Subcutaneous adipose tissue (tissue), 4 donors: ENCODE measurements around the gene SORCS3. TPM values are rescaled to one million over a fixed set of nuclear protein-coding genes. Genes with fewer than 3 reads are reported as not detected.

Experiments
- total RNA-seq, 4 donors: library from RNA; depleted of rRNA; stranded (reverse); fragments of >200 nt; gene quantifications; one replicate each; pipeline ENCODE4 v1.1.0, GENCODE V29; 2016
- TF ChIP-seq, protein P1 (sequence below): fragments of 450-650 bp; IDR thresholded peaks from one replicate; pipeline ENCODE4 v1.5.1; 2016; ENCODE audit warnings: low read depth, mild to moderate bottlenecking, control low read depth, antibody characterized with exemption, moderate library complexity

The SORCS3 gene
- total RNA-seq, 4 donors from 2014 or later = not detected

DNA sequence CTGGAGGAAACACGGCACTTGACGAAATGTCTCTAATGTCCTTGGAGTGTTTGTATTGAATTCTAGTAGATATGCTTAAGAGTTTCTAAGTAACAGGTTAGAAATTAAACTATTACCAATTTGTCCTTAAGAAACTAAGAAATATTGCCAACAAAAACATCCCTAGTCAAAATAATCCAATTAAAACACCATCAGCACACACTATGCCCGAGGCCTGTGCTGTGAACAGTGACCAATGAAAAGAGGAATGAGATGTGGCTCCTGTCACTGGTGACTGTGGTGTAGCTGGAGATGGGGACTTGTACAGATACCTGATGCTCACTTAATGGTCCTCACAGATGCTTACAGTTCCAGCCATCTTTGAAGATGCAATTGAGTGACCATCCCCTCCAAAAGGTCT lies 651.1 kb downstream of the SORCS3 start:
- TF ChIP-seq, protein P1, sequence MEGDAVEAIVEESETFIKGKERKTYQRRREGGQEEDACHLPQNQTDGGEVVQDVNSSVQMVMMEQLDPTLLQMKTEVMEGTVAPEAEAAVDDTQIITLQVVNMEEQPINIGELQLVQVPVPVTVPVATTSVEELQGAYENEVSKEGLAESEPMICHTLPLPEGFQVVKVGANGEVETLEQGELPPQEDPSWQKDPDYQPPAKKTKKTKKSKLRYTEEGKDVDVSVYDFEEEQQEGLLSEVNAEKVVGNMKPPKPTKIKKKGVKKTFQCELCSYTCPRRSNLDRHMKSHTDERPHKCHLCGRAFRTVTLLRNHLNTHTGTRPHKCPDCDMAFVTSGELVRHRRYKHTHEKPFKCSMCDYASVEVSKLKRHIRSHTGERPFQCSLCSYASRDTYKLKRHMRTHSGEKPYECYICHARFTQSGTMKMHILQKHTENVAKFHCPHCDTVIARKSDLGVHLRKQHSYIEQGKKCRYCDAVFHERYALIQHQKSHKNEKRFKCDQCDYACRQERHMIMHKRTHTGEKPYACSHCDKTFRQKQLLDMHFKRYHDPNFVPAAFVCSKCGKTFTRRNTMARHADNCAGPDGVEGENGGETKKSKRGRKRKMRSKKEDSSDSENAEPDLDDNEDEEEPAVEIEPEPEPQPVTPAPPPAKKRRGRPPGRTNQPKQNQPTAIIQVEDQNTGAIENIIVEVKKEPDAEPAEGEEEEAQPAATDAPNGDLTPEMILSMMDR = no peak
